Measurements from ENCODE around the gene STK32C. TPM values are rescaled to one million over a fixed set of nuclear protein-coding genes. Genes with fewer than 3 reads are reported as not detected.
"Not testable (repeated sequence)": the region's sequence is repeated elsewhere in the genome, so short reads cannot be mapped to it uniquely, and the experiment has no call there.

The STK32C gene
- total RNA-seq, 1 donor from 2014 or later: 9.9 TPM

DNA sequence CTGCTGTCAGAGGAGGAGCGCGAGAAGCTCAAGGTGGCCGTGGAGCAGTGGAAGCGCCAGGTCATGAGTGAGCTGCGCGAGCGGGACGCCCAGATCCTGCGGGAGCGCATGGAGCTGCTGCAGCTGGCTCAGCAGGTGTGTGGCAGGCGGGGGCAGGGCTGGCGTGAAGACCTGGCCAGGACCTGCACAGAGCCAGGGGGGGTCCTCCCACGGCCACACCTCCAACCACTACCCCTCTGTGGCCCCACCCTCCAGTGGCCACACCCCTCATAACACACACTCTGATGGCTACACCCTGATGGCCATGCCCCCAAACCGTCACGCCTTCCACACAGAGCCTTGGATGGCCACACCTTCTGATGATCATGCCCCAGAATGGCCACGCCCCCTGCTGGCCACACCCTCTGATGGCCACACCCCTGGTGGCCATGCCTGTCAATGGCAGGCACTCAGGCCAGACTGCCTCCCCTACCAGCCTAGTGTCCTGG, 144.4 kb downstream of the STK32C start:
- DNase-seq (ENCODE audit: low spot score in 2 of 2, unreplicated experiment in 2 of 2): no peak
- H3K36me3 Mint-ChIP-seq: no peaks in the 10 kb centered on the region

GRCh38 chr10:132162590-132163277, 145.0 kb downstream of the STK32C start:
- H3K27ac Mint-ChIP-seq: no peak overlapping the region
- H3K9me3 Mint-ChIP-seq: no peaks in the 10 kb centered on the region
- peaks cover 42% of the 10 kb centered on the region for H3K27me3 Mint-ChIP-seq (ENCODE audit: low read depth)
- no peak for DNase-seq (ENCODE audit: low spot score in 2 of 2, unreplicated experiment in 2 of 2)
- TF ChIP-seq CTCF (IDR thresholded peaks at IDR 0.05; ENCODE audit: unreplicated experiment): no peak
- no peak overlapping the region for H3K4me3 Mint-ChIP-seq
- no peaks in the 10 kb centered on the region for H3K36me3 Mint-ChIP-seq
- no peaks in the 10 kb centered on the region for H3K4me1 Mint-ChIP-seq

More for the DNA sequence above, 144.4 kb downstream of the STK32C start:
- no peak overlapping the region for H3K4me3 Mint-ChIP-seq
- peaks cover 45% of the 10 kb centered on the region for H3K27me3 Mint-ChIP-seq (ENCODE audit: low read depth)
- TF ChIP-seq CTCF (IDR thresholded peaks at IDR 0.05; ENCODE audit: unreplicated experiment): peak; percentile 53
- H3K4me1 Mint-ChIP-seq: no peaks in the 10 kb centered on the region
- no peak overlapping the region for H3K27ac Mint-ChIP-seq
- H3K9me3 Mint-ChIP-seq: no peaks in the 10 kb centered on the region

- DNase-seq (ENCODE audit: low spot score in 2 of 2, unreplicated experiment in 2 of 2): no peak
- no peak overlapping the region for H3K4me3 Mint-ChIP-seq
- peaks cover 42% of the 10 kb centered on the region for H3K27me3 Mint-ChIP-seq (ENCODE audit: low read depth)
- no peaks in the 10 kb centered on the region for H3K4me1 Mint-ChIP-seq
- TF ChIP-seq CTCF (IDR thresholded peaks at IDR 0.05; ENCODE audit: unreplicated experiment): no peak
- no peak overlapping the region for H3K27ac Mint-ChIP-seq
- no peaks in the 10 kb centered on the region for H3K9me3 Mint-ChIP-seq
- no peaks in the 10 kb centered on the region for H3K36me3 Mint-ChIP-seq
These were observed 145.7 kb downstream of the STK32C start for GRCh38 chr10:132162021-132162531.

DNA sequence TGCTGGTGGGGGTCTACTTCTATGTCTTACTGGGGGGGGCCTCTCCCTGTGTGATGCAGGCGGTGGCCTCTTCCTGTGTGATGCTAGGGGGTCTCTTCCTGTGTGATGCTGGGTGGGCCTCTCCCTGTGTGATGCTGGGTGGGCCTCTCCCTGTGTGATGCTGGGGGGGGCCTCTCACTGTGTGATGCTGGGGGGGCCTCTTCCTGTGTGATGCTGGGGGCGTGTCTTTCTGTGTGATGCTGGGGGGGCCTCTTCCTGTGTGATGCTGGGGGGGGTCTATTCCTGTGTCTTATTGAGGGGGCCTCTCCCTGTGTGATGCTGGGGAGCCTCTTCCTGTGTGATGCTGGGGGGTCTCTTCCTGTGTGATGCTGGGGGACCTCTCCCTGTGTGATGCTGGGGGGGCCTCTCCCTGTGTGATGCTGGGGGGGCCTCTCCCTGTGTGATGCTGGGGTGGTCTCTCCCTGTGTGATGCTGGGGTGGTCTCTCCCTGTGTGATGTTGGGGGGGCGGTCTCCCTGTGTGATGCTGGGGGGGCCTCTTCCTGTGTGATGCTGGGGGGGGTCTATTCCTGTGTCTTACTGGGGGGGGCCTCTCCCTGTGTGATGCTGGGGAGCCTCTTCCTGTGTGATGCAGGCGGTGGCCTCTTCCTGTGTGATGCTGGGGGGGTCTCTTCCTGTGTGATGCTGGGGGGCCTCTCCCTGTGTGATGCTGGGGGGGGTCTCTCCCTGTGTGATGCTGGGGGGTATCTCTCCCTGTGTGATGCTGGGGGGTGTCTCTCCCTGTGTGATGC, 146.7 kb downstream of the STK32C start:
- not testable (repeated sequence) for H3K9me3 Mint-ChIP-seq; H3K36me3 Mint-ChIP-seq; DNase-seq (ENCODE audit: low spot score in 2 of 2, unreplicated experiment in 2 of 2); H3K4me1 Mint-ChIP-seq; H3K4me3 Mint-ChIP-seq; H3K27ac Mint-ChIP-seq
- peaks cover 33% of the 10 kb centered on the region for H3K27me3 Mint-ChIP-seq (ENCODE audit: low read depth)

GRCh38 chr10:132160231-132160630, 147.5 kb downstream of the STK32C start:
- H3K27ac Mint-ChIP-seq; H3K4me1 Mint-ChIP-seq; H3K36me3 Mint-ChIP-seq; DNase-seq (ENCODE audit: low spot score in 2 of 2, unreplicated experiment in 2 of 2); H3K9me3 Mint-ChIP-seq; H3K4me3 Mint-ChIP-seq: not testable (repeated sequence)
- H3K27me3 Mint-ChIP-seq (ENCODE audit: low read depth): peaks cover 28% of the 10 kb centered on the region

- H3K27me3 Mint-ChIP-seq (ENCODE audit: low read depth): peaks cover 23% of the 10 kb centered on the region
- H3K36me3 Mint-ChIP-seq; H3K9me3 Mint-ChIP-seq; H3K27ac Mint-ChIP-seq; H3K4me1 Mint-ChIP-seq; DNase-seq (ENCODE audit: low spot score in 2 of 2, unreplicated experiment in 2 of 2); H3K4me3 Mint-ChIP-seq: not testable (repeated sequence)
These were observed 148.2 kb downstream of the STK32C start for GRCh38 chr10:132159302-132160230.

All from mesothelial cell of epicardium (in vitro differentiated cells).